Ovary (tissue), 9 donors: ENCODE results near the gene SDK1. TPM values are rescaled to one million over a fixed set of nuclear protein-coding genes. Genes with fewer than 3 reads are reported as not detected.

ENCODE experiments used
- DNase-seq, 5 donors: peaks; one replicate each; pipeline ENCODE4 v3.0.0-alpha.2; 2019 to 2020
- H3K27ac ChIP-seq, 2 donors: fragments of 200-600 bp; one replicate each; pipeline versions ENCODE4 v1.5.1 to v1.8.0; 2019 to 2022
- H3K27me3 ChIP-seq: fragments of 200-600 bp; one replicate; pipeline ENCODE4 v1.8.0; 2022
- H3K36me3 ChIP-seq: fragments of 200-600 bp; sonication (generic); one replicate; pipeline ENCODE4 v1.5.1; 2019
- H3K4me1 ChIP-seq: one replicate; pipeline ENCODE4 v1.8.1; 2013; ENCODE audit warnings: mild to moderate bottlenecking, moderate library complexity; ENCODE audit not compliant: insufficient read depth
- H3K4me3 ChIP-seq: fragments of 200-600 bp; sonication (generic); one replicate; pipeline ENCODE4 v1.5.1; 2017
- H3K9me3 ChIP-seq, 2 donors: fragments of 200-600 bp in 1 of 2; sonication (generic) in 1 of 2; one replicate each; pipeline versions ENCODE4 v1.5.1 to v1.8.1; 2013 to 2019; ENCODE audit warnings: mild to moderate bottlenecking in 1 of 2, moderate library complexity in 1 of 2
- CTCF ChIP-seq, 3 donors: fragments of 450-650 bp in 2 of 3; fragments of 200-600 bp in 1 of 3; IDR thresholded peaks; one replicate each; pipeline versions ENCODE4 v1.5.1 to v1.8.0; 2016 to 2022; ENCODE audit warnings: antibody characterized with exemption in 3 of 3, mild to moderate bottlenecking in 1 of 3
- EP300 ChIP-seq: sonication (generic); formaldehyde crosslinking; IDR thresholded peaks from one replicate; pipeline ENCODE4 v1.6.1; 2017; ENCODE audit warnings: antibody characterized with exemption
- POLR2A ChIP-seq: fragments of 450-650 bp; IDR thresholded peaks from one replicate; pipeline ENCODE4 v1.6.1; 2017; ENCODE audit warnings: antibody characterized with exemption, mild to moderate bottlenecking, moderate library complexity
- WGBS, 3 donors: extraction: QIAGEN DNeasy Blood & Tissue Kit in 1 of 3; methylation state at CpG; one replicate each; pipeline versions ENCODE4 v1.1.5 to v1.1.7; 2013 to 2017; 5-methylcytosine and 5-hydroxymethylcytosine counted together
- intact Hi-C, 4 donors: fragments of 100-400 bp; cut with DNase I; formaldehyde crosslinking; loops; one replicate each; pipeline versions ENCODE4 v1.11.0 to v1.15.1; 2022 to 2023
- polyA plus RNA-seq, 2 donors: library from polyadenylated mRNA; stranded (reverse); fragments of 200-250 nt in 1 of 2; fragments of 350-450 nt in 1 of 2; fragmentation: Illumina TruSeq in 1 of 2; extraction: RNeasy Lipid Tissue Mini Kit (QIAGEN cat#74804) in 1 of 2; gene quantifications; one replicate each; pipeline ENCODE4 v1.2.3, GENCODE V29; 2013 to 2014
- total RNA-seq, 7 donors: library from RNA; depleted of rRNA in 2 of 7; stranded (reverse); fragments of >200 nt in 2 of 7; fragmentation: NEBNext Ultra II Directional in 3 of 7; extraction: Animal tissue kit (Norgen Biotek cat#: 25700) in 3 of 7; gene quantifications; one replicate each; pipeline versions ENCODE4 v1.1.0 to v1.2.4, GENCODE V29; 2016 to 2023
- donor health status: DM: no; HTN: no; CAD: no; lungs with moderate emphysema.
- donor health status: DM: no; HTN: no; CAD: no.
- donor health status: Bipolar disorder and iron deficiency.
- donor health status: DM: yes; HTN: yes; CAD: no.
- donor health status: DM: no; HTN: no; CAD: no.
- donor health status: DM: yes; HTN: yes; CAD: no.

SDK1 gene
- total and polyA plus RNA-seq, 9 donors, result 1.2 to 13.3 (median 4.4) TPM

GRCh38 chr7:3657206-3657605 lies 356.2 kb downstream of the SDK1 start:
- WGBS, 3 donors, result 55 to 76% (median 72%) methylated on average over 6 of the region's 6 CpGs

GRCh38 chr7:3668743-3669142 lies 367.7 kb downstream of the SDK1 start:
- no peak for DNase-seq
- H3K27me3 ChIP-seq, result no peaks in the 10 kb centered on the region
- 77 to 96% (median 89%) methylated on average over 2 of the region's 2 CpGs for WGBS, 3 donors
- H3K4me1 ChIP-seq, result no peaks in the 10 kb centered on the region
- no peak overlapping the region for H3K27ac ChIP-seq
- TF ChIP-seq CTCF (IDR thresholded peaks at IDR 0.05) (no peak), EP300 (no peak), POLR2A (no peak)
- no peaks in the 10 kb centered on the region for H3K9me3 ChIP-seq
- no peaks in the 10 kb centered on the region for H3K36me3 ChIP-seq
- no peak overlapping the region for H3K4me3 ChIP-seq
- intact Hi-C loops, result no loop called here

More at GRCh38 chr7:3657206-3657605, 356.2 kb downstream of the SDK1 start:
- DNase-seq, result no peak
- Histone ChIP-seq H3K27ac (no peak overlapping the region), H3K9me3 (no peaks in the 10 kb centered on the region), H3K36me3 (no peaks in the 10 kb centered on the region), H3K4me1 (no peaks in the 10 kb centered on the region), H3K4me3 (no peak overlapping the region), H3K27me3 (no peaks in the 10 kb centered on the region)
- intact Hi-C loops, result no loop called here
- TF ChIP-seq EP300 (no peak), CTCF (IDR thresholded peaks at IDR 0.05) (no peak), POLR2A (no peak)

- Histone ChIP-seq H3K9me3 (no peaks in the 10 kb centered on the region), H3K27ac (no peak overlapping the region), H3K4me1 (no peaks in the 10 kb centered on the region), H3K36me3 (no peaks in the 10 kb centered on the region), H3K27me3 (no peaks in the 10 kb centered on the region), H3K4me3 (no peak overlapping the region)
- TF ChIP-seq EP300 (no peak), POLR2A (no peak), CTCF (IDR thresholded peaks at IDR 0.05) (no peak)
- intact Hi-C loops, result no loop called here
- 66 to 71% (median 69%) methylated on average over 4 of the region's 4 CpGs for WGBS, 3 donors
- DNase-seq, result no peak
Measured at GRCh38 chr7:3670898-3671297, 369.8 kb downstream of the SDK1 start.

- WGBS, 3 donors, result 63 to 75% (median 69%) methylated on average over 5 of the region's 5 CpGs
- Histone ChIP-seq H3K9me3 (no peaks in the 10 kb centered on the region), H3K27me3 (no peaks in the 10 kb centered on the region), H3K4me1 (no peaks in the 10 kb centered on the region), H3K4me3 (no peak overlapping the region), H3K36me3 (no peaks in the 10 kb centered on the region), H3K27ac (no peak overlapping the region)
- TF ChIP-seq CTCF (IDR thresholded peaks at IDR 0.05), result no peak
- TF ChIP-seq POLR2A, result no peak
- no peak for TF ChIP-seq EP300
- DNase-seq, result no peak
- intact Hi-C loops, result no loop called here
Measured at GRCh38 chr7:3673524-3673923, 372.5 kb downstream of the SDK1 start.
